DOHH2 (cell line): ENCODE measurements around the gene MAP4K1.
A peak's percentile ranks its signal among the peaks of the same experiment; 100 is the strongest.

Source experiments
- H3F3A ChIP-seq: fragments of 200-600 bp; sonication (generic), shearing (Covaris generic); 2 replicates; pipeline ENCODE4 v1.6.0; 2016; ENCODE audit warnings: antibody characterized with exemption, mild to moderate bottlenecking; ENCODE audit not compliant: control insufficient read depth, insufficient read depth
- H3K27ac ChIP-seq: fragments of 200-600 bp; sonication (generic); 2 replicates; pipeline ENCODE4 v1.5.1; 2014; ENCODE audit warnings: low read depth, mild to moderate bottlenecking, low read length, moderate library complexity
- H3K27me3 ChIP-seq: fragments of 200-600 bp; sonication (generic); 2 replicates; pipeline ENCODE4 v1.6.1; 2014; ENCODE audit warnings: mild to moderate bottlenecking, low read length, mixed read lengths; ENCODE audit not compliant: control insufficient read depth
- H3K36me3 ChIP-seq: fragments of 200-600 bp; sonication (generic); 2 replicates; pipeline ENCODE4 v1.6.1; 2014; ENCODE audit warnings: mild to moderate bottlenecking, low read length, moderate library complexity, mixed read lengths; ENCODE audit not compliant: control insufficient read depth
- H3K4me1 ChIP-seq: fragments of 200-600 bp; sonication (generic); 2 replicates; pipeline ENCODE4 v1.6.1; 2014; ENCODE audit warnings: mild to moderate bottlenecking, low read length, mixed read lengths; ENCODE audit not compliant: control insufficient read depth
- H3K4me2 ChIP-seq: fragments of 200-600 bp; sonication (generic); 2 replicates; pipeline ENCODE4 v1.6.0; 2014; ENCODE audit warnings: mild to moderate bottlenecking, low read length, moderate library complexity
- H3K4me3 ChIP-seq: fragments of 200-600 bp; sonication (generic); 2 replicates; pipeline ENCODE4 v1.5.1; 2014; ENCODE audit warnings: mild to moderate bottlenecking, low read length, mixed read lengths
- H3K79me2 ChIP-seq: fragments of 200-600 bp; sonication (generic); 2 replicates; pipeline ENCODE4 v1.6.1; 2014; ENCODE audit warnings: mild to moderate bottlenecking, low read length, mixed read lengths; ENCODE audit not compliant: control insufficient read depth
- H3K9me2 ChIP-seq: fragments of 200-600 bp; sonication (generic); replicated peaks from 2 replicates; pipeline ENCODE4 v1.6.1; 2014; ENCODE audit warnings: mild to moderate bottlenecking, low read length, mixed read lengths; ENCODE audit not compliant: control insufficient read depth
- H3K9me3 ChIP-seq: fragments of 200-600 bp; sonication (generic); 2 replicates; pipeline ENCODE4 v1.6.1; 2014; ENCODE audit warnings: antibody characterized with exemption, low read length, mixed read lengths; ENCODE audit not compliant: control insufficient read depth, insufficient read depth
- H4K20me1 ChIP-seq: fragments of 200-600 bp; sonication (generic); 2 replicates; pipeline ENCODE4 v1.6.0; 2014; ENCODE audit warnings: low read depth, mild to moderate bottlenecking, antibody characterized with exemption, low read length, moderate library complexity; ENCODE audit not compliant: control insufficient read depth, insufficient read depth
- CTCF ChIP-seq: fragments of 200-600 bp; sonication (generic); IDR thresholded peaks from one replicate; pipeline ENCODE4 v1.5.1; 2014; ENCODE audit warnings: antibody characterized with exemption, mild to moderate bottlenecking, low read depth, low read length; ENCODE audit not compliant: poor library complexity, severe bottlenecking
- EZH2phosphoT487 ChIP-seq: fragments of 200-600 bp; sonication (generic); IDR thresholded peaks from 2 replicates; pipeline ENCODE4 v1.6.1; 2017; ENCODE audit warnings: borderline replicate concordance, mild to moderate bottlenecking, antibody characterized with exemption, low read length, moderate library complexity, mixed read lengths

The MAP4K1 gene

GRCh38 chr19:38618590-38619360 is 1.0 kb upstream of the MAP4K1 start, which contains the start of gene EIF3K:
Gene EIF3K (plus strand): TSS chr19:38619188. CDS start chr19:38619269, 81 bp downstream.
- Histone ChIP-seq H3K4me2 (peak within 1 kb of the TSS; percentile 98), H3K36me3 (peaks cover 59% of the 10 kb centered on the region), H4K20me1 (peaks cover 8% of the 10 kb centered on the region; the same call in 1 of the 2 replicates), H3K4me1 (peaks cover 40% of the 10 kb centered on the region), H3K79me2 (peaks cover 60% of the 10 kb centered on the region), H3K9me2 (no peaks in the 10 kb centered on the region), H3K4me3 (peak within 1 kb of the TSS; percentile 90), H3K27ac (peak within 1 kb of the TSS; percentile 91), H3K9me3 (no peaks in the 10 kb centered on the region), H3K27me3 (no peaks in the 10 kb centered on the region), H3F3A (peaks cover 8% of the 10 kb centered on the region)
- TF ChIP-seq EZH2phosphoT487 (no peak), CTCF (no peak)

DNA sequence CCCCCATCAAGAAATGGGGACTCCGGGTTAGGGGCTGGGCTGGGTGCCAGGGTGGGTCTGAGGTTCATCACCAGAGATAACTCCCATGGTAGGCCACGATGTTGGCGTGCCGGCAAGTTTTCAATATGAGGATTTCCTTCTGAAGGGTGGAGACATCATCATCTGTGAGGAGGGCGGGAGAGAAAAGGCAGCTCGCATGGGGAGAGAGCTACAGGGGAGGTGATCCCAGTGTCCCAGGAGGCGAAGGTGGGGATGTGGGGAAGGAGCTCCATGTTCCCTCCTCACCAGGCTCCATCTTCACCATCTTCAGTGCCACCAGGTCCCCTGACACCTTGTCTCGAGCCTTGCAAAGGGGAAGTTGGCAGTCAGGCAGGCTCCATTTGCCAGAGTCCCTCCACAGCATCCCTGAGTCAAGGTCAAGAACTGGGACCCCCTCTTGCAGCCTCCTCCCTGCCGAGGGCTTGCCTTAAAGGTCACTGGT is 430 bp downstream of the MAP4K1 start:
- no peaks in the 10 kb centered on the region for H3K9me3 ChIP-seq
- peaks cover 8% of the 10 kb centered on the region; the same call in 1 of the 2 replicates for H4K20me1 ChIP-seq
- peak overlapping the region; percentile 93 for H3K4me2 ChIP-seq
- peaks cover 60% of the 10 kb centered on the region for H3K36me3 ChIP-seq
- H3K9me2 ChIP-seq, result no peaks in the 10 kb centered on the region
- no peaks in the 10 kb centered on the region for H3K27me3 ChIP-seq
- H3F3A ChIP-seq, result peaks cover 8% of the 10 kb centered on the region
- H3K27ac ChIP-seq, result peak overlapping the region; percentile 91
- H3K4me3 ChIP-seq, result peak overlapping the region; percentile 90
- peaks cover 64% of the 10 kb centered on the region for H3K79me2 ChIP-seq
- TF ChIP-seq EZH2phosphoT487, result no peak
- TF ChIP-seq CTCF, result no peak
- H3K4me1 ChIP-seq, result peaks cover 40% of the 10 kb centered on the region

GRCh38 chr19:38616265-38616664 is 1.5 kb downstream of the MAP4K1 start:
- H3K9me2 ChIP-seq, result no peaks in the 10 kb centered on the region
- peaks cover 40% of the 10 kb centered on the region for H3K4me1 ChIP-seq
- peaks cover 59% of the 10 kb centered on the region for H3K79me2 ChIP-seq
- H3K4me3 ChIP-seq, result peak overlapping the region; percentile 90
- TF ChIP-seq EZH2phosphoT487 (no peak), CTCF (no peak)
- H3K4me2 ChIP-seq, result peak overlapping the region; percentile 93
- peaks cover 51% of the 10 kb centered on the region for H3K36me3 ChIP-seq
- H3F3A ChIP-seq, result peaks cover 8% of the 10 kb centered on the region
- H3K27ac ChIP-seq, result peak overlapping the region; percentile 91
- no peaks in the 10 kb centered on the region for H3K27me3 ChIP-seq
- H3K9me3 ChIP-seq, result no peaks in the 10 kb centered on the region
- peaks cover 8% of the 10 kb centered on the region; the same call in 1 of the 2 replicates for H4K20me1 ChIP-seq
